Rectal smooth muscle tissue (tissue), 1 donor: ENCODE results near the gene HHEX.

Source experiments
- H3K27ac ChIP-seq: one replicate; pipeline ENCODE4 v1.7.0; 2013; ENCODE audit warnings: low read depth, low read length, inconsistent platforms
- H3K27me3 ChIP-seq: one replicate; pipeline ENCODE4 v1.7.0; 2013; ENCODE audit warnings: low read length; ENCODE audit not compliant: control insufficient read depth, insufficient read depth
- H3K36me3 ChIP-seq: one replicate; pipeline ENCODE4 v1.7.0; 2013; ENCODE audit warnings: low read length; ENCODE audit not compliant: control insufficient read depth, insufficient read depth
- H3K4me1 ChIP-seq: one replicate; pipeline ENCODE4 v1.7.0; 2013; ENCODE audit warnings: low read length; ENCODE audit not compliant: control insufficient read depth, insufficient read depth
- H3K4me3 ChIP-seq: one replicate; pipeline ENCODE4 v1.7.0; 2013; ENCODE audit warnings: low read length
- H3K9ac ChIP-seq: one replicate; pipeline ENCODE4 v1.7.0; 2013; ENCODE audit warnings: low read length

HHEX gene

DNA sequence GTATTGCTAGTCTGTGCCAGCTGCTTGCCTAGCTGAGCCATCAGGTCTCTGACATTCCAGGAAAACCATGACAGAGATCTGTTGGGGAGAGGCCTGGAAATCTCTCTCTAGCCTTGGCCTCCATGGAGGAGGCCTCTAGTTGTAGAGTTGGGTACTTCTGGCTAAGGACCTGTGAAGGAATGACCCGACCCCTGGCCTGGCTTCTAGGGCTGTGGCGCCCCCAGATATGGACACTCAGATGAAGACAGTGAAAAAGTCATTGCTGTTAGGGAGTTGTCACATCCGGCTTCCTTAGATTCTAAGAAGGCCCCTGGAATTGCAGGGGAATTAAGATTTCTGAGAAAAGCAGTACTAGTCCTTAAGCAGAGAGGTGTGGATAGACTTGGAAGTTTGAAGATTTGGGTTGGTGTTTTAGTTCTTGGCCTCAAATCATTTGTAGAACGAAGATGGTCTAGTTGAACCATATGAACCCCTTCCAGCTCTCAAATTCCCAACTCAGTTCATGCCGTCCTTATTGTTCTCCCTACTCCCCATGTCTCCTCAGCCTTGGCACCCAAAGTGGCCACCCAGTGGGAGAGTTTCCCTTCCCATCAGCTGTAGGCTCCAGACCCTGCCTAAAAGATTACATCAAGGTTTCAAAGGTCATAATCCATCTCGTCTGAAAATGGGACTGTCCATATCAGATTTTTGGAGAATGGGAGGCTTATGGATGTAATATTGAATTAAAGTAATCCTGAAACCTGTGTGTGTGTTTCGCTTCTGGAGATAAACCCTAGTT lies 7.0 kb downstream of the HHEX start:
- Histone ChIP-seq H3K9ac (no peak overlapping the region), H3K27me3 (peaks cover 6% of the 10 kb centered on the region), H3K4me3 (no peak overlapping the region), H3K27ac (no peak overlapping the region), H3K36me3 (no peaks in the 10 kb centered on the region), H3K4me1 (peaks cover 2% of the 10 kb centered on the region)

- H3K27ac ChIP-seq, result no peak overlapping the region
- peaks cover 2% of the 10 kb centered on the region for H3K4me1 ChIP-seq
Observed at GRCh38 chr10:92697663-92698511, 8.1 kb downstream of the HHEX start.

DNA sequence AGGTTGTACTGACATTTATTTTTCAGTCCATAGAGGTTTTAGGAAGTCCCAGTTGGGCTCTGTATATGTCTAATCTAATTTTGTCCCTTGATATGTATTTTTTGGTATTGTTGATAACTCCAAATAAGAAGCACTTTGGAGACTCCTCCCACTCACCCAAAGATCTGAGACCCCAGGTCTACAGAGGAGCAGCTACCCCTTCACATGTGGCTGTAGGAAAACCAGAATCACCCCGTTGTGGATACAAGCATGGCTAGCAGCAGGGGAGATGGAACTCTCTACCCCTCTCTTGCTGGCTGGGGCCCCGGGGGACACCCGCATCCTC lies 9.4 kb downstream of the HHEX start:
- H3K4me3 ChIP-seq, result peak overlapping the region; percentile 66
- H3K36me3 ChIP-seq, result no peaks in the 10 kb centered on the region
- peaks cover 3% of the 10 kb centered on the region for H3K27me3 ChIP-seq
- peak overlapping the region; percentile 10 for H3K9ac ChIP-seq
- H3K4me1 ChIP-seq, result peaks cover 2% of the 10 kb centered on the region
- H3K27ac ChIP-seq, result peak overlapping the region; percentile 56

More at GRCh38 chr10:92697663-92698511, 8.1 kb downstream of the HHEX start:
- Histone ChIP-seq H3K4me3 (no peak overlapping the region), H3K9ac (no peak overlapping the region), H3K27me3 (peaks cover 3% of the 10 kb centered on the region), H3K36me3 (no peaks in the 10 kb centered on the region)

DNA sequence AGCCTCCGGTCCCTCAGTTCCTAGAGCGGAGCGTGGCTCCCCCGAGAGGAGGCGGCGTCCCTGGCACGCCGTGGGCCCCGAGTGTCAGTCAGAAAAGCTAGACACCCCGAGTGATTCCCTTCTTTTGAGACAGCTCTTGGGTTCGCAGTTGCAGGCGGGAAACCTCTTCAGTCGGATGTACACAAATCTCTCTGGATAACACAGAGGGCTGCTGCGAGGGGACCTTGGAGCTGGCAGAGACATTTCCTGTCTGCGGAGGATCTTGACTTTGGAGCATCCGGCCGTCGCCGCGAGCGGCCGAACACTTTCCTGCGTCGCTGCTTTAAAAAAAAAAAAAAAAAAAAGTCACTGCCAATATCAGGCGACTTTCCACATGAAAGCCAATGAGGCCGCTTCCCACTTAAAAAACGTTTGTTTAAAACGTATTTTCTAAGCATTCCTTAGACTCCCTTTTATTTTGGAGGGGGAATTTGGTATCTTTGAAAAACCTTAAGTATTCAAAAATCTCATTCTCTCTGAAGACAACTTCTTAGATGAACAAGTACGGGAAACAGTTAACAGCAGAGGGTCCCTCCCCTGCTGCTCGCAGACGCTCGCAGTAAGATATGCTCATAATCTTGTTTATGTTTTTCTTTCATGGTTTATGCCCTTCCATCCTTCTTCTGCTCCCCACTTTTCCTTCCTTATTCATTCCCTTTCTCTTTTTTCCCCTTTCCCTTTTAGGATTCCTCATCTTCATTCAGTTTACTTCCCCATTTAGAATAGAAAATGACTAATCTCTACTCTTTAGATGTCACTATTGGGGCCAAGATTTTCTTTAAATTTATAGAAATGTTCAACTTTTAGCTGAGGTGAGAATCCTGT lies 10.0 kb downstream of the HHEX start:
- Histone ChIP-seq H3K27me3 (peaks cover 3% of the 10 kb centered on the region), H3K27ac (peak overlapping the region; percentile 56), H3K36me3 (no peaks in the 10 kb centered on the region), H3K9ac (peak overlapping the region; percentile 10), H3K4me1 (peaks cover 2% of the 10 kb centered on the region), H3K4me3 (peak overlapping the region; percentile 66)

DNA sequence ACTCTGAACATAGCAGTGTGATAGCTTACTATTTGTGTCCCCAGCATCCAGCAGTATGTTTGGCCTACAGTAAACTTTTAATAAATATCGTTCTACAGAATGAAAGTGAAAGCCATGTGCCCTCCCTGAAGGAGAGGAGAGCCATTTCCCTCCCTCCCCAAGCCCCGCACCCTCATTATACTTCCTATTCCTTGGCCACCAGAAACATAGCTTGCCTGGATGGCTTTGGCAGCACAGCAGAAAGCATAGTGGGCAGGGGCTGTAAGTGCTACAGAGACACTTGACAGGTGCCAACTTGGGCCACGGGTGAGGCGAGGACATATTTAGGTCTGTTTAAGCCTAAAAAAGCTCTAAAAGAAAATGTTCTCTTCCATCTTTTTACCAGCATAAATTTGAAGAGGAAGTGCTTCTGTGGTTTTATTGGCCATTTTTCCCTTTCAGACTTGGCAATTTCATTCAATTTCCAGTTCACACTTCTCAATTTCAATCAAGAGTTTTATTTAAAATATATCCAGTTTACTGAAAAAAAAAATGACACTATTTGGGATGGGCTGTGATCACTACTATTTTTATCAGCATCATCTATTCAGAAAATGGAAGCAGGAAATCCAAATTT lies 12.7 kb downstream of the HHEX start:
- no peak overlapping the region for H3K9ac ChIP-seq
- H3K36me3 ChIP-seq, result no peaks in the 10 kb centered on the region
- H3K4me1 ChIP-seq, result peaks cover 2% of the 10 kb centered on the region
- peaks cover 3% of the 10 kb centered on the region for H3K27me3 ChIP-seq
- no peak overlapping the region for H3K4me3 ChIP-seq
- H3K27ac ChIP-seq, result no peak overlapping the region

- H3K27me3 ChIP-seq, result no peaks in the 10 kb centered on the region
- no peaks in the 10 kb centered on the region for H3K36me3 ChIP-seq
- no peak overlapping the region for H3K4me3 ChIP-seq
- H3K9ac ChIP-seq, result no peak overlapping the region
- H3K27ac ChIP-seq, result no peak overlapping the region
- no peaks in the 10 kb centered on the region for H3K4me1 ChIP-seq
Observed at GRCh38 chr10:92712016-92712889, 22.5 kb downstream of the HHEX start.

- no peak overlapping the region for H3K4me3 ChIP-seq
- no peaks in the 10 kb centered on the region for H3K27me3 ChIP-seq
- no peaks in the 10 kb centered on the region for H3K36me3 ChIP-seq
- no peaks in the 10 kb centered on the region for H3K4me1 ChIP-seq
- no peak overlapping the region for H3K27ac ChIP-seq
- H3K9ac ChIP-seq, result no peak overlapping the region
Observed at GRCh38 chr10:92714152-92714845, 24.5 kb downstream of the HHEX start.

GRCh38 chr10:92714872-92715271 lies 25.1 kb downstream of the HHEX start:
- H3K36me3 ChIP-seq, result no peaks in the 10 kb centered on the region
- no peaks in the 10 kb centered on the region for H3K4me1 ChIP-seq
- H3K27me3 ChIP-seq, result no peaks in the 10 kb centered on the region
- H3K27ac ChIP-seq, result no peak overlapping the region
- H3K4me3 ChIP-seq, result no peak overlapping the region
- no peak overlapping the region for H3K9ac ChIP-seq

DNA sequence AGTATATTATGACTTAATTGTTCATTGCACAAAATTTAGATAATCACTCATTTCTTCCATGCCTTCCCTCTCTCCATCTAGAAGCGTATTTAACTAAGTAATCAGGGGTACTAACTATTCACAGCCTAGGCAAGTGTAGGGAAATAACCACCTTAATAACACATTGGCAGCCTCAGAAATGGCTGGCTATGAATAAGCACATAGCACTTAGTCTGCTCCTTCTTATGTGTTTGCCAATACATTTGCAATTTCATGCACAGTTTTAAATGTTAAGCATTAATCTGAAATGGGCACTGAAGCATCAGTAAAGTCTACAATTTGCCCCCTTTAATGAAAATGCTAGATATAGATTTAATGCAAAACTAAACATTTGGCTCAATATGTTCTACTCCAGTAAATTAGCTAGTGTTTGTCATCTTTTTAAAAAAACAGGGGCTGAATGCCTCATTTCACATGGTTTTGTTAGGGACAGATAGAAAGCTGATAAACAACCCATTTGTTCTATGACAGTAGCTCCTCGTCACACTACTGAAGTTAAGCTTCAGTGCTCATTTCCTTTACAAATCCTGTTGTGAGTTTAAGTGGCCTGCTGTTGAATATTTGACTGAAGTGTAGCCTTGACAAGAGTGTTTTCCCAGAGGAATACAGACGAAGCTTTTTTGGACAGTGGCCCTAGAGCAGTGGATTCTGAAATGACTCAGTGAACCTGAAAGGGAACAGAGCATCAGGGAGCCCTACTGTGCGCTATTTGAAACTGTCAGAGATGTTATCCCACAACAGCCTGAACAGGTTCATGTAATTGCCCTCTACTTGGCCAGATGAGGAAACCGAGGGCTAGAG lies 30.5 kb downstream of the HHEX start:
- Histone ChIP-seq H3K36me3 (no peaks in the 10 kb centered on the region), H3K27me3 (no peaks in the 10 kb centered on the region), H3K4me1 (no peaks in the 10 kb centered on the region), H3K9ac (no peak overlapping the region), H3K27ac (no peak overlapping the region), H3K4me3 (no peak overlapping the region)

GRCh38 chr10:92720831-92721165 lies 31.0 kb downstream of the HHEX start:
- Histone ChIP-seq H3K27me3 (no peaks in the 10 kb centered on the region), H3K36me3 (no peaks in the 10 kb centered on the region), H3K9ac (no peak overlapping the region), H3K4me1 (no peaks in the 10 kb centered on the region), H3K4me3 (no peak overlapping the region), H3K27ac (no peak overlapping the region)
